GM23338 (cell line): ENCODE measurements around the gene RCAN3.

ENCODE experiments used
- CREB1 ChIP-seq: fragments of 250-450 bp; sonication (Bioruptor Pico); IDR thresholded peaks from 2 replicates; pipeline ENCODE4 v1.5.0; 2020; ENCODE audit warnings: low read depth, mild to moderate bottlenecking, moderate library complexity
- EZH2 ChIP-seq: fragments of 200-600 bp; sonication (generic); IDR thresholded peaks from one replicate; pipeline ENCODE4 v1.8.0; 2017; ENCODE audit warnings: antibody characterized with exemption, mild to moderate bottlenecking, low read depth; ENCODE audit not compliant: unreplicated experiment
- POLR2AphosphoS5 ChIP-seq: IDR thresholded peaks from 2 replicates; pipeline ENCODE4 v1.6.1; 2016; ENCODE audit warnings: antibody characterized with exemption, low read depth
- TF ChIP-seq, protein P1 (sequence below), 2 experiments: fragments of 200-600 bp in 1 of 2; sonication (generic) in 1 of 2; conservative IDR thresholded peaks; 2 replicates each; pipeline versions ENCODE4 v1.5.1 to v1.6.1; 2016 to 2017; ENCODE audit warnings: antibody characterized with exemption in 2 of 2, low read depth in 2 of 2, mild to moderate bottlenecking in 2 of 2, moderate library complexity in 1 of 2
- TF ChIP-seq, protein P2 (sequence below): IDR thresholded peaks from 2 replicates; pipeline ENCODE4 v1.6.1; 2016; ENCODE audit warnings: antibody characterized with exemption
- TF ChIP-seq, protein P3 (sequence below): IDR thresholded peaks from one replicate; pipeline ENCODE4 v1.6.1; 2018; ENCODE audit warnings: antibody characterized with exemption; ENCODE audit not compliant: unreplicated experiment

DNA sequence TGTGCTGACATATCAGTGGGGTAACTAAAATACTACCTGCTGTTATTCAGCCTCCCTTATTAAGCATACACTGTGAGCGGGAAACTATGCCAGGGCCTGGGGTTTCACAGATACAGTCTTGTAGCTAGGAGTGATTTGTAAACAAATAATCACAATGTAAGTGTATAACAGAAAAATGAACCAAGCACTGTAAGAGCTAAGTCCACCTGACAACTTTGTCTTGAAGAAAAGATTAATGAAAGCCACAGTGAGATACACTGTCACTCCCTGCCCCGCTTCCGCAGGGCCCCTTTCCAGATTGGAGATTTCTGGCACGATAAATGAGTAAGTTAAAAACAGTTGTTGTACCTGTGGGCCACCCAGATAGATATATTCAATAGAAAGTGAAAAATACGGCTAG, 4.8 kb downstream of the RCAN3 start:
- TF ChIP-seq, protein P1, sequence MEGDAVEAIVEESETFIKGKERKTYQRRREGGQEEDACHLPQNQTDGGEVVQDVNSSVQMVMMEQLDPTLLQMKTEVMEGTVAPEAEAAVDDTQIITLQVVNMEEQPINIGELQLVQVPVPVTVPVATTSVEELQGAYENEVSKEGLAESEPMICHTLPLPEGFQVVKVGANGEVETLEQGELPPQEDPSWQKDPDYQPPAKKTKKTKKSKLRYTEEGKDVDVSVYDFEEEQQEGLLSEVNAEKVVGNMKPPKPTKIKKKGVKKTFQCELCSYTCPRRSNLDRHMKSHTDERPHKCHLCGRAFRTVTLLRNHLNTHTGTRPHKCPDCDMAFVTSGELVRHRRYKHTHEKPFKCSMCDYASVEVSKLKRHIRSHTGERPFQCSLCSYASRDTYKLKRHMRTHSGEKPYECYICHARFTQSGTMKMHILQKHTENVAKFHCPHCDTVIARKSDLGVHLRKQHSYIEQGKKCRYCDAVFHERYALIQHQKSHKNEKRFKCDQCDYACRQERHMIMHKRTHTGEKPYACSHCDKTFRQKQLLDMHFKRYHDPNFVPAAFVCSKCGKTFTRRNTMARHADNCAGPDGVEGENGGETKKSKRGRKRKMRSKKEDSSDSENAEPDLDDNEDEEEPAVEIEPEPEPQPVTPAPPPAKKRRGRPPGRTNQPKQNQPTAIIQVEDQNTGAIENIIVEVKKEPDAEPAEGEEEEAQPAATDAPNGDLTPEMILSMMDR (conservative IDR thresholded peaks at IDR 0.05; ENCODE audit: low read depth in 2 of 2), result no peak
- no peak for TF ChIP-seq EZH2
- TF ChIP-seq, protein P2, sequence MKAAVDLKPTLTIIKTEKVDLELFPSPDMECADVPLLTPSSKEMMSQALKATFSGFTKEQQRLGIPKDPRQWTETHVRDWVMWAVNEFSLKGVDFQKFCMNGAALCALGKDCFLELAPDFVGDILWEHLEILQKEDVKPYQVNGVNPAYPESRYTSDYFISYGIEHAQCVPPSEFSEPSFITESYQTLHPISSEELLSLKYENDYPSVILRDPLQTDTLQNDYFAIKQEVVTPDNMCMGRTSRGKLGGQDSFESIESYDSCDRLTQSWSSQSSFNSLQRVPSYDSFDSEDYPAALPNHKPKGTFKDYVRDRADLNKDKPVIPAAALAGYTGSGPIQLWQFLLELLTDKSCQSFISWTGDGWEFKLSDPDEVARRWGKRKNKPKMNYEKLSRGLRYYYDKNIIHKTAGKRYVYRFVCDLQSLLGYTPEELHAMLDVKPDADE, result no peak
- TF ChIP-seq CREB1 (CRISPR knock-in tag), result no peak
- no peak for TF ChIP-seq POLR2AphosphoS5
- TF ChIP-seq, protein P3, sequence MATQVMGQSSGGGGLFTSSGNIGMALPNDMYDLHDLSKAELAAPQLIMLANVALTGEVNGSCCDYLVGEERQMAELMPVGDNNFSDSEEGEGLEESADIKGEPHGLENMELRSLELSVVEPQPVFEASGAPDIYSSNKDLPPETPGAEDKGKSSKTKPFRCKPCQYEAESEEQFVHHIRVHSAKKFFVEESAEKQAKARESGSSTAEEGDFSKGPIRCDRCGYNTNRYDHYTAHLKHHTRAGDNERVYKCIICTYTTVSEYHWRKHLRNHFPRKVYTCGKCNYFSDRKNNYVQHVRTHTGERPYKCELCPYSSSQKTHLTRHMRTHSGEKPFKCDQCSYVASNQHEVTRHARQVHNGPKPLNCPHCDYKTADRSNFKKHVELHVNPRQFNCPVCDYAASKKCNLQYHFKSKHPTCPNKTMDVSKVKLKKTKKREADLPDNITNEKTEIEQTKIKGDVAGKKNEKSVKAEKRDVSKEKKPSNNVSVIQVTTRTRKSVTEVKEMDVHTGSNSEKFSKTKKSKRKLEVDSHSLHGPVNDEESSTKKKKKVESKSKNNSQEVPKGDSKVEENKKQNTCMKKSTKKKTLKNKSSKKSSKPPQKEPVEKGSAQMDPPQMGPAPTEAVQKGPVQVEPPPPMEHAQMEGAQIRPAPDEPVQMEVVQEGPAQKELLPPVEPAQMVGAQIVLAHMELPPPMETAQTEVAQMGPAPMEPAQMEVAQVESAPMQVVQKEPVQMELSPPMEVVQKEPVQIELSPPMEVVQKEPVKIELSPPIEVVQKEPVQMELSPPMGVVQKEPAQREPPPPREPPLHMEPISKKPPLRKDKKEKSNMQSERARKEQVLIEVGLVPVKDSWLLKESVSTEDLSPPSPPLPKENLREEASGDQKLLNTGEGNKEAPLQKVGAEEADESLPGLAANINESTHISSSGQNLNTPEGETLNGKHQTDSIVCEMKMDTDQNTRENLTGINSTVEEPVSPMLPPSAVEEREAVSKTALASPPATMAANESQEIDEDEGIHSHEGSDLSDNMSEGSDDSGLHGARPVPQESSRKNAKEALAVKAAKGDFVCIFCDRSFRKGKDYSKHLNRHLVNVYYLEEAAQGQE, result no peak
